ENCODE results near the gene SLC22A8.
"Not testable (repeated sequence)": the region's sequence is repeated elsewhere in the genome, so short reads cannot be mapped to it uniquely, and the experiment has no call there.

- TF ChIP-seq POLR2AphosphoS5 (IDR thresholded peaks at IDR 0.05; ENCODE audit: borderline replicate concordance, low read depth, low read length); EZH2 (IDR thresholded peaks at IDR 0.05): not testable (repeated sequence)
Observed at GRCh38 chr11:63046203-63046602, 30.6 kb upstream of the SLC22A8 start.

All from SK-N-MC (cell line).